ENCODE results near the gene SUMO2.
"Not testable (repeated sequence)": the region's sequence is repeated elsewhere in the genome, so short reads cannot be mapped to it uniquely, and the experiment has no call there.

Gene SUMO2

DNA sequence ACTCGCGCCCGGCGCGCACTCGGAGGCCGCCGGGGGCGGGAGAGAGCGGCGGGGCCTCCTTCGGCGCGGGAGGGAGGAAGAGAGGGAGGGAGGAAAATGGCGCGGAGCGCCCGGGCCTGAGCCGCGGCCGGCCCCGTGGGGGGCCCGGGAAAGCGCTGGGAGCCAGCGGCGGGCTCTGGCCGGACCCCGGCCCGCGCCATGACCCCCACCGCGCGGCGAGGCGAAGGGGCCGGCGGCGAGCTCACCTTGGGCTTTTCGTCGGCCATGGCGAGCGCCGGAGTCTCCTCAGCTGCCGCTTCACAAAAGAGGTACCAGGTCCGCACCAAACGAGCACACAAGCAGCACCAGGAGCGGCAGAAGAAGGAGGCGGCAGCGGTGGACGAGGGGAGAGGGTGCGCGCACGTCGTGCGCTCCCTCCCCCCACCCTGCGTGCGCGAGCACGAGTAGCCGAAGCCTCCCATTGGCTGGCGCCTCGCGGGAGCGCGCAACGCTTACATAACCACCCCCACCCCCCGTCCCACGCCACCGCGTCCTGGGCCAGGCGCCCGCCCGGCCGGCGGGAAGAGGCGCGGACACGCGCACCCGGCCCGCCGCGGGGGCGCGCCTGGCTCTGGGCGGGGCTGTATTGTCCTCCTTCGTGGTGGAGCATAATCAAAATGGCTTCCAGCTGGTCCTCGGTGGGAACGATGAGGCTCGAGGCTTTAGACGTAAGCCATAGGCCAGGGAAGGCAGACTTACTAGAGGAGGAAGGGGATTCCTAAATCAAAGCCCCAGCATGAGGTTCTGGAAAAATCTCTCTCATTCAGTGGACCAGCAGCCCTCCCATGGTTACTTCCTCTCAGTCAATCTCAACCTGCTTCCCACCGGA lies at the start of gene SUMO2:
TSS of gene SUMO2 (minus strand) at position 391 of the 868 bp plus-strand sequence. CDS start at position 266, 125 bp downstream.
- DNase-seq: peak; percentile 79

DNA sequence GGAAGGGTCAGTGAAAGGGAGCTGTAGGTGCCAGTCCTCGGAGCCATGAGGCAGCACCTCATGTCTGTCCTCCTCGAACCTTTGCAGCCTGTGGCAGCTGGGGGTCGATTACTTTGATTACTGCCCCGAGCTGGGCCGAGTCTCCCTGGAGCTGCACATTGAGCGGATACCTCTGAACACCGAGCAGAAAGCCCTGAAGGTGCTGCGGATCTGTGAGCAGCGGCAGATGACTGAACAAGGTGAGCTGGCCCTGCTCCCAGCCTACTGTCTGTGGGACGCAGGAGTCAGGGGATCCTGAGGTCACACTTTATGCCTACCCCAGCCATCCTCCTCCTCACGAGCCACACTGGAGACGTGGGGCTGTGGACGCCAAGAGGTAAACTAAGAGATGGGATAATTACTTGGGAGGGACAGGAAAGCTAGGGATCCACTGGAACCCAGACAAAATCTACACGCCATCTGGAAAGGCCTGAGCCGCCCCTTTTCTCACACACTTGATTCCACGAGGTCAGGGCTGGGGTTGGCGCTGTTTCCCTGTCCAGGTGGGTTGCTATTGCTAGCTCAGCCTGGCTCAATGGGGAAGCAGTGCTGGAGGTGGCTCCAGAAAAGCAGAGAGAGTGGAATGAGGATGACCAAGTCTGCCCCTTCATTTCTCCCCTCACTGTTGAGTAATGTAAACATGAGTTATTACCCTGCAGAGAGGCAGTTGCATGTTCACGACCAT lies 49.1 kb upstream of the SUMO2 start:
- DNase-seq: no peak

DNA sequence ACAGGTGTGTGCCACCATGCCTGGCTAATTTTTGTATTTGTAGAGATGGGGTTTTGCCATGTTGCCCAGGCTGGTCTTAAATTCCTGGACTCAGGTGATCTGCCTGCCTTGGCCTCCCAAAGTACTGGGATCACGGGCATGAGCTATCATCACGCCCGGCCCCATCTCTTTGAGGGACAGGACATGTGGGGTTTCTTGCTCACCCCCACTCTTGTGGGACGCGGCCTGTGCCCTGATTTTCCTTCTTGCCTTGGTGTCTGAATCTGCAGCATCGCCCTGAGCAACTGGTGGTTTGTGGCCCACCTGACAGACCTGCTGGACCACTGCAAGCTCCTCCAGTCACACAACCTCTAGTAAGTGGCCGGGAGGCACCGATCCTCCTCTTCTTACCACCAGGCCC lies 48.3 kb upstream of the SUMO2 start:
- DNase-seq: no peak

DNA sequence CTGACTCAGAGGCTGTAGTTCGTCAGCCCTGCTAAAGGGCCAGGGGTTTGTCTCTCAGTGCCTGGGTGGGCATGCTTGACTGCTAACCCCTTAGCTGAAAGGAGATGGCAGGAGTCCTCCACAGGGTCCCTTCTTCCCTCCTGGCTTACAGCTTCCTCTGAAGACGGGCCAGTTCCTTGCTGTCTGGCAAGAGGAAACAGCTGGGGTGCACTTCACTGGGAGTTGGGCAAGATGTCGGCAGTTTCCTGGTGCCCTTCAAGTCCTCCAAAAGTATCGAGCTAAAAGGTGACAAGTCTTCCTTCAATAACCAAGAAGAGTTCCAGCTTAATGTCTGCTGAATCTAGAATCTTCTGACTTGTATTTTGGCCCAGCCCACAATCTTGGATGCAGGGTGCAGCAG lies 46.1 kb upstream of the SUMO2 start:
- DNase-seq: no peak

DNA sequence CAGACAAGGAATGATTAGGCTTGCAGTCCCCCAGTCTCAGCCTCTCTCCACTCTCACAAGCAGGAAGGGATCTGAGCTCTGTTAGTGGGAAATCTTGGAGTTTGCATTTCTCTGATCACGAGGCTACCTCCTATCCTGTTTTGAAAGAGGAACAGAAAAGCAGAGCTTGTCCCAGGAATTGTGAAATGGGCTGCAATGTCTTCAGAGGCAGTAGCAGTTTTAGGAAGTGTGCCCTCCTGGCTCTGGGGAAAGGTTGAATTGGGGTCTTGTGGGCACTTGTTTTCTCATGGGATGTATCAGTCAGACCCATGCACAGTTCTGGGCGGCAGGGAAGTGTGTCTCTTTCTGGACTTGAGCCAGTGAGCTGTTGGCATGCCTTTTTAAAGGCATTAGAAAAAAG lies 45.5 kb upstream of the SUMO2 start:
- DNase-seq: no peak

DNA sequence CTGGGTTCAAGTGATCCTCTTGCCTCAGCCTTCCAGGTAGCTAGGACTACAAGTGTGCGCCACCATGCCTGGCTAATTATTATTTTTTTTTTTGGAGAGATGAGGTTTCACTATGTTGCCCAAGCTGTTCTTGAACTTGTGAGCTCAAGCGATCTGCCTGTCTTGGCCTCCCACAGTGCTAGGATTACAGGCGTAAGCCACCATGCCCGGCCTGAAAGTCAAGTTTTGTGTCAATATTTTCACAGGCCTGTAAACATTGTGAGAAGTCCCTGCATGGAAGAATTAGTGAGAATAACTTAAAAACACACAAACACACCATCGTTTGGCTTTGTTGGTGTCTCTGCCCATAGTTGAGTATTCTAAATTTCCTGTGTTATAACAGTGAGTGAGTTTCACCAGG lies 45.0 kb upstream of the SUMO2 start:
- no peak for DNase-seq

DNA sequence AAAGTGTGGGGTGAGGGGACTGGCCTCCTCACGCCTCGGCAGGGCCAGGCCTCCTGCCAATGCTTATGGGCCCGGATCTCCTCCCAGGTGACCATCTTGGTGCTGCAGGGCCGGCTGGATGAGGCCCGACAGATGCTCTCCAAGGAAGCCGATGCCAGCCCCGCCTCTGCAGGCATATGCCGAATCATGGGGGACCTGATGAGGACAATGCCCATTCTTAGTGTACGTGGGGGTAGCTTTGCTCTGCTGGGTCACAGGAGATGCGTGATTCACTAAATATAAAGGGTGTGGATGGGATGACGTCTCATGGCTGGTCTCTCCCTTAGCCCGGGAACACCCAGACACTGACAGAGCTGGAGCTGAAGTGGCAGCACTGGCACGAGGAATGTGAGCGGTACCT lies 42.3 kb upstream of the SUMO2 start:
- DNase-seq: no peak

DNA sequence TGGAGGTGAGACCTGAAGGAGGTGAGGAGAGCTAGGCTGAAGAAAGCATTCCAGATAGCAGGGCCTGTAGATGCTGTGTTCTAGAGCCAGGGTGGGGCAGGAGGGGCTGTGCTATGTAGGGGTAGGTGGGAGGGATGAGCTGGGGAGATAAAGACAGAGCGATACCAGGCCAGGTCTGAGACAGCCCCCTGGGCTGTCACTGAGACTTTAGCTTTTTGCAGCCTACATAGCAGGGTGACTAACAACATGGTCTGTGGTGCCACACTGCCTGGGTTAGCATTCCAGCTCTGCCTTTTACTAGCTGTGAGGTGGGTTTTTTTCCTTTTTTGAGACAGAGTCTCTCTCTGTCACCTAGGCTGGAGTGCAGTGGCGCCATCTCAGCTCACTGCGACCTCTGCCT lies 37.1 kb upstream of the SUMO2 start:
- DNase-seq: no peak

DNA sequence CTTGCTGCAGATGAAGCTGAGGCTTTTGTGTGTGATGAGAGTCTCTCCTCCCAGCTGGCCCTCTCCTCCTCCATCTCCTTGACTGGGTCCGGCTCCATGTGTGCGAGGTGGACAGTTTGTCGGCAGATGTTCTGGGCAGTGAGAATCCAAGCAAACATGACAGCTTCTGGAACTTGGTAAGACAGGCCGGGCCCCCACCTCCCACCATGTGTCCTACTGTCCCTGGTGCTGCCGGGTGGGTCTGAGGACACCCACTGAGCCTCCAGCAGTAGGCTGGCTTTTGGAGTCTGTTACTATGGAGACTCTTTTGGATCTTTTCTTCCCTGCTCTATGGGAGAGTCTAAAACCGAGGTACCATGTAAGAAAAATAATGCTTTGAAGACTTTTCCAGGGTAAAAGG lies 35.4 kb upstream of the SUMO2 start:
- DNase-seq: no peak

DNA sequence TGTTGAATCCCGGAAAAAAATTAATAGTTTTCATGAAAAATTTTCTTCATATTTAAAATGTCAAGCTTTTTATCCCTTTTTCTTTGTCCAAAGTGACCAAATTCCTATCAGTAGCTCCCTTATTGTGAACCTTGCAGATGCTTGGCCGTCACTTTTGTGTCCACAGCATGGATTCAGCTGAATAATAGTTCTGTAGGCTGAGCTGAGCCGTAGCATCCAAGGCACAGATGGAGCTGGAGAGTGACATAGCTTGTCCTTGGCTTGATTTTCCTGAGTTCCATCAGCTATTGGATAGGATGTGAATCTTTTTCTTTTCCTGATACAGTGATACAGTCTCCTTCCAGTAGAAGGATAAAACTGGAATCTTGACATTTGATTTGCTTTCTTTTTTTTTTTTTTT lies 26.3 kb upstream of the SUMO2 start:
- no peak for DNase-seq

DNA sequence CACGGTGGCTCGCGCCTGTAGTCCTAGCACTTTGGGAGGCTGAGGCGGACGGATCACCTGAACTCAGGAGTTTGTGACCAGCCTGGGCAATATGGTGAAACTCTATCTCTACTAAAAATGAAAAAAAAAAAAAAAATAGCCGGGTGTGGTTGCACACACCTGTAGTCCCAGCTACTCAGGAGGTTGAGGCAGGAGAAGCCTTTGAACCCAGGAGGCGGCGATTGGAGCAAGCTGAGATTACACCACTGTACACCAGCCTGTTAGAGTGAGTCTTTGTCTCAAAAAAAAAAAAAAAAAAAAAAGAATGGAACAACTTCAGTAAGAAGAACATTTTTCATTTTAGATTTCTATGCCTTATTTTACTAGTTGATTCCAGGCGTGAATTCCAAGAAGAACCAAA lies 25.4 kb upstream of the SUMO2 start:
- DNase-seq: no peak

DNA sequence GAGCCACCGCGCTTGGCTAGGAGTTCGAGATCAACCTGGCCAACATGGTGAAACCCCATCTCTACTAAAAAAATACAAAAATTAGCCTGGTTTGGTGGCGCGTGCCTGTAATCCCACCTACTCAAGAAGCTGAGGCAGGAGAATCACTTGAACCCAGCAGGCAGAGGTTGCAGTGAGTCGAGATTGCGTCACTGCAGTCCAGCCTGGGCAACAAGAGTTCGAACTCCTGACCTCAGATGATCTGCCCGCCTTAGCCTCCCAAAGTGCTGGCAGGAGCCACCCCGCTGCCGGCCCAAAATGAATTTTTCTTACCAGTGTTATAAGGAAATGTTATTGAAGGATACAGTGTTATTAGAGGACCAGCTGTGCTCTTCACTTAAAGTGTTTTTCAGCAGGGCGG lies 25.0 kb upstream of the SUMO2 start:
- no peak for DNase-seq

DNA sequence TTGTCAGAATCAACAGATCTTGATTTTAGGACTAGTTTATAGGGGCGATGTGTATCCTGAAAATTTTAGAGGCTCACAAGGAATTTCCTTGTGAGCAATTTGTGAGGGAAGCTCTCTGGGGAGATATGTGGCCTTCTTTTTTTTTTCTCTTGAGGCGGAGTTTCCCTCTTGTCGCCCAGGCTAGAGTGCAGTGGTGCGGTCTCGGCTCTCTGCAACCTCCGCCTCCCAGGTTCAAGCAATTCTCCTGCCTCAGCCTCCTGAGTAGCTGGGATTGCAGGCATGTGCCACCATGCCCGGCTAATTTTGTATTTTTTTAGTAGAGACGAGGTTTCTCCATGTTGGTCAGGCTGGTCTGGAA lies 24.3 kb upstream of the SUMO2 start:
- not testable (repeated sequence) for DNase-seq

DNA sequence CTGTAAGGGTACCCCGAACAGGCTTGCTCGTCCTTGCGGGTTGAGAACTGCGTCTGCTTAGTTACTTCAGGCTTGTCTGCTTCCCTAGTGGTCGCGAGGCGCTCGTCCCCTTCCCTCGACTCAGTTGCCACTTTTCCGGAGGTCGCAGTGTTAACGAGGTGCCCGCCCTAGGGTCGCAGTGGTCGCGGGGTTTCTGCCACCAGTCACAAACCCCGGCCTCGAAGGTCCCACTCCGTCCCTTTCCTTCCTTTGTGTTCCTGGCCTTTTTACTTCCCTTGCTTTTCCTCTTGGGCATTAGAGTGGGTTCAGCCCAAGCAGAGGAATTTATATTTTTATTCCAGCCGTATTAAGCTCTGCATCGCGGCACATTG lies 23.0 kb upstream of the SUMO2 start:
- DNase-seq: no peak

DNA sequence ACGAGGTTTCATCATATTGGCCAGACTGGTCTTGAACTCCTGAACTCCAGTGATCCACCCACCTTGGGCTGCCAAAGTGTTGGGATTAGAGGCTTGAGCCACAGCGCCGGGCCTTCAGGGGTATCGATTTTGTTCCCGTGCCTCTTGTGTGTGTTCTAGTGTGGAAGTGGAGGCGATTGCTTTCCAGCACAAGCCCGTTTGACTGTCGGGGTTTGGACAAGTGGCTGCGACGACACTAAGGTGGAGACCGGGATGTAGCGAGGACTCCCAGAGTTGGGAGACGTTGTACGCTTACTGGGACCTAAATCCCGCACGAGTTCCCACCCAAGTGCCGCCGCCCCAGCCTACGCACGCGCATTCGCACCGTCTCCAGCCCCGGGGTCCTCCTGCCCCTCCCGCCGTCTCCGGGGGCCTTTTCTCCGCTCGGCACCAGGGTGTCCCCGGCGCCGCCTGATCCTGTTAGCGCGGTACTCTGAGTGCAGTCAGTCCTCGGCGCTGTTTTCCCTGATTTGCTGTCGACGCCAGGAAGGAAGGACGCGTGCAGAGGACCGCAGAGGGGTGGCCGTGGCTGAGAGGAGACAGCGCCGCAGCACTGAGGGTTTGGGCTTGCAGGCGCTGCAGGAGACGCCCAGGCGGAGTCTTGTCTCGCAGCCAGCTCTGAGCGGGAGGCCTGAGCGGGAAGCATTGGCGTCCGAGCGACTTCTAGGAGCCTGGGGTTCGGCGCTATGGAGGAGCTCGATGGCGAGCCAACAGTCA lies 22.5 kb upstream of the SUMO2 start, which contains the start of gene NUP85:
TSS of gene NUP85 (plus strand) at position 643 of the 756 bp plus-strand sequence. CDS start at position 726, 83 bp downstream.
- DNase-seq: peak; percentile 80

DNA sequence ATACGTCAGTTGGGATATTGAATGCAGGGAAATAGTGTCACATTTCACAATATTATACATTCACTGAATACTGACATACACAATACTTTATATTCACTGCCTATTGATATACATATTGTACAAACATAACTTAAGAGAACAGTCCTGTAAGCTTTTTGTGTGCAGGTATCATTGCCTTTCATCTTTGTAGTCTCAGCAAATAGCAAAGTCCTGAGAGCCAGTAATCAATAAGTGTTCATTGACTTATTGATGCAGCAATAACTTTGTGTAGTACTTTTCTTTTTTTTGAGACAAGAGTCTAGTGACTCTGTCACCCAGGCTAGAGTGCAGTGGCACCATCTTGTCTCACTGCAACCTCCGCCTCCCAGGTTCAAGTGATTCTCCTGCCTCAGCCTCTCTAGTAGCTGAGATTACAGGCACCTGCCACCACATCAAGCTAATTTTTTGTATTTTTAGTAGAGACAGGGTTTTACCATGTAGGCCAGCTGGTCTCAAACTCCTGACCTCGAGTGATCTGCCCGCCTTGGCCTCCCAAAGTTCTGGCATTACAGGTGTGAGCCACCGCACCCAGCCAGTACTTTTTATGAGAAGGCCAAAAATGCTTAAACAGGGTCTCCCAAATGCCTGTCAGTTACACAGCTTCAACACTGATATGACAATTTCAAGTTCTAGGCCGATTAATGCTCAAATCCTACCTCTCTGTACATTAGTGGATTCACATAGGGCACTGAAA lies 17.3 kb upstream of the SUMO2 start:
- no peak for DNase-seq

DNA sequence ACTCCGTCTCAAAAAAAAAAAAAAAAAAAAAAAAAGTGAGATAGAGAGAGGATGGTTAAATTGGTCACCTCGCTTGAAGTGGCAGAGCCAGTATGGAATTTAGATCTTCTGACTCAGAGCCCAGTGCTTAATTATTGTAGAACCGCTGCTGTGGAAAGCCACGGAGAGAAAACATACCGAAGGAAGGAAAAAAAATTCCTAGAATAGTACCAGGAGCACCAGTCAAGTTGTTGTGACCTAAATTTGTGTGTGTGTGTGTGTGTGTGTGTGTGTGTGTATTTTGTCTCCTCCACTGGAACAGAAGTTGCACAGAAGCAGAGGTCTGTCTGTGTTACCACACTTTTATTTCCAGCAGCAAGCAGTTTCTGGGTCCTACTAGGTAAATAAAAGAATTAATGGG lies 12.1 kb upstream of the SUMO2 start:
- DNase-seq: no peak

DNA sequence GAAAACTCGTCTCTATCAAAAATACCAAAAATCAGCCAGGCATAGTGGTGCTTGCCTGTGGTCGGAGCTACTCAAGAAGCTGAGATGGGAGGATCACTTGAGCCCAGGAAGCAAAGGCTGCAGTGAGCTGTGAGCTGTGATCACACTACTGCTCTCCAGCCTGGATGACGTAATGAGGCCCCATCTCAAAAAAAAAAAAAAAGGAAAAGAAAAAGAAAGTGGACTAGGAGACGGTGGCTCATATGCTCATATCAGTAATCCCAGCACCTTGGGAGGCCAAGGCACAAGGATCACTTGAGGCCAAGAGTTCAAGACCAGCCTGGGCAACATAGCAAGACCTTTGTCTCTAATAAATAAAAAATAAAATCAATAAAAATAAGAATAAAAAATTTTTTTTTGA lies 8.8 kb upstream of the SUMO2 start:
- no peak for DNase-seq

DNA sequence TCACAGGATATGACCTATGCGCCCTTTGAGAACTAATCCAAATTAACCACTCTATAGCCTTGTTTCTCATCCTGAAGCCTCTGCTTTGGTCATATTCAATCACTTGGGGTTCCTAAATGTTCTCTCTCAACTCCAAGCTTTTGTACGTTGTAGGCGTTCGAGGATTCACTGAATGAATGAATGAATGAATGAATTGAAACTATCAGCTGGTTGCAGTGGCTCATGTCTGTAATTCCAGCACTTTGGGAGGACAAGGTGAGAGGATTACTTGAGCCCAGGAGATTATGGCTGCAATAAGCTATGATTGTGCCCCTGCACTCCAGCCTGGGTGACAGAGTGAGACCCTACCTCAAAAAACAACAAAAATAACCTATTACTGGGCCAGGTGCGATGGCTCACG lies 5.9 kb upstream of the SUMO2 start:
- DNase-seq: no peak

DNA sequence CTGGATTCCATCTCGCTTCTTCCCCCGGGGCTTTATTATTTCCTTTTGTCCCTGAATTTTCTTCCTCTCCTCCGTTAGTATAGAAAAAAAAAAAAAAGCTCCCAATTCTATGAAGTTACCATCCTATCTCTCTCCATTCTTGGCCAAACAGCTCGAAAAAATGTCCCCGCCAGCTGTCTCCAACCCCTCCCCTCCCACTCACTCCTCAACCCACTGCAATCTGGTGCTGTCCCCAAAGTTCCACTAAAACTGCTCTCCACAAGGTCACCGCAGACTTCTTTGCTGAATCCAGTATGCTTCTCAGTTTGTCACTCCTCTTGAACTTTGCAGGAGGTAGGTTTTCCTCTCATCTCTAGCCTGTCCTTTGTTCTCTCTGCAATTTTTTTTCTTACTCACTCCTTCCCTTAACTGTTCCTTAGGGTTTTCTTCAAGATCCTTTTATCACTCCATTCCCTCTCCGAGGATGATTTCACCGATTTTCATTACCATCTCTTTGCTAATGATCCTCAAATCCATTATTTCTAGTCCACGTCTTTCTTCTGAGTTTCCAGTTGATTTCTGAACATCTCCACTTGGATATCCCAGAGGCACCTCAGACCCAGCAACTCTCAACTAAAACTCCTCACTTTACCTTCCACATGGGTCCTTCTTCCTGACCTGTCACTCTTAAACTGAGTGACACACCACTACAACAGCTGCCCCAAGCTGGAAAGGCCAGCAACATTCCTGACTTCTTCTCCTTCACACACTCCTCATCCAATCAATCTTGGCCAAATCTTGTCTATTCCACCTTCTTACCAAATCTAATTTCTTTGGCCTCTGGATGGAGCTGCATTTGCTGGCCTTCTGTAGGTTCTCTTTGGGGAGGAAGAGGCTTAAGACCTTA lies 1.5 kb upstream of the SUMO2 start:
- no peak for DNase-seq

DNA sequence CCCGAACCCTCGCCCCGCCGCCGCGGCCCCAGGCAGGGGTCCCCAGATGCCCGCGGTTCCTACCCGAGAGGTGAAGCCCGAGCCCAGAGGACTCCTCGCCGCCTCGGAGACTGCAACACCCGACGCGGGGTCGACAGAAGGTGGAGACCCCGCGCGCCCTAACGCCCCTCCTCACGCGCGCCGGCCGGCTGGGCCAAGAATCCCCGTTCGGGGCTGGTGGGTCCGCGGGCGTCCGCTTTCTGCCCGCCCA lies 515 bp downstream of the SUMO2 start:
- DNase-seq: no peak

DNA sequence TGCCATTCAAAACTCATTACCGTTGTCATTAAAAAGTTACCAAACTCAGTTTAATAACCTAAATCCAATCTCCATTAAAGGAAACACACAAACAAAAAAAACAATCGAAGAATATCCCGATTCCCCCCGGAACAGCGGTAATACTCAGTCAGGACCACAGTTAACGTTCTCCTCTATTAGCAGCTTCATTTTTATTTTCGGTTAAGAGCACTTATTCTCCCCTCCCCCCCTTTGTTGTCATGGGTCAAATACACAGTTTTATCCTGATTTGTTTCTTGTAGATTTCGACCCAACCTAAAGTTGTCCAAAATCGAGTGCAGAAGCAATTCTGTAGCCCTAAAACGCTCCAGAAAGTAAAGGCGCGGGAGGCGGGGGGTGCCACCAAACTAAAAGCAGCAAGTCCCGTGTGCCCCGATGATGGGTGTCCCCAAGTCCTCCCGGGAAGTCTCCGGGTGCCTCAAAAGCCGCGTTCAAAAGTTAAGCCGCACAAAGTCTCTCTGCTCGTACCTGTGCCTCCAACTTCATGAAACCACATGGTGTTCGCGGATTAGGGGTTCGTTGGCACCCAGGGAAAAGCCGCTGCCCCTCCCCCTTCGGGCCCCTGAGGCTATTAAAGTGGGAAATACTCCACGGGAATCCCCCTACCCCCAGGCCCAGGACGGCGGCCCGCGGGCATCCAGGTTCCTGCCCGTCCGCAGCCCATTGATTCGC lies 996 bp downstream of the SUMO2 start:
- no peak for DNase-seq
